A204.1 (cell line): ENCODE measurements around the gene RFC1.
A peak's percentile ranks its signal among the peaks of the same experiment; 100 is the strongest.
"Not testable (repeated sequence)": the region's sequence is repeated elsewhere in the genome, so short reads cannot be mapped to it uniquely, and the experiment has no call there.

ENCODE experiments used
- FAIRE-seq: peaks from 2 replicates; lab custom pipeline; 2012; peaks lifted over from hg19 to GRCh38; lab: Jason Lieb, UNC

Gene RFC1

DNA sequence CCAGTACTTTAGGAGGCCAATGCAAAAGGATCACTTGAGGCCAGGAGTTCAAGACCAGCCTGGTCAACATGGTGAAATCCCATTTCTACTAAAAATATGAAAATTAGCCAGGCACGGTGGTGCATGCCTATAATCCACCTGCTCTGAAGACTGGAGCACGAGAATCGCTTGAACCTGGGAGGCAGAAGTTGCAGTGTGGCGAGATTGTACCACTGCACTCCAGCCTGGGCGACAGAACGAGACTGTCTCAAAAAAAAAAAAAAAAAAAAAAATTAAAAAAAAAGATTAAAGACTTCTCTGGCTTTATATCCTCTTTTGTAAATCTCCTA, 13.0 kb downstream of the RFC1 start:
- FAIRE-seq: not testable (repeated sequence)

DNA sequence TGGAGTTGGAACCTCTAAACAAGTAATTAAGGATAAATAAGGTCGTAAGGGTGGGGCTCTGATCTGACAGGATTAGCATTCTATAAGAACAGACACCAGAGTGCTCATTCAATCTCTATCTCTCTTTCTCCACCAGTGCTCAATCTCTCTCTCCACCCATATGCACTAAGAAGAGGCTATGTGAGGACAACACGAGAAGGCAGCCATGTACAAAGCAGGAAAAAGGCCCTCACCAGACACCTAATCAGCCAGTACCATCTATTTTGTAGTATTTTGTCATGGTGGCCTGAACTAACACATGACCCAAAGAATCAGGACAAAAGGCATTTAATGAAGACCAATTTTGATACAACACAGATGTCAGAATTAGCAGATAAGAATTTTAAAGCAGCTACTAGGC, 16.8 kb downstream of the RFC1 start:
- FAIRE-seq: no peak

DNA sequence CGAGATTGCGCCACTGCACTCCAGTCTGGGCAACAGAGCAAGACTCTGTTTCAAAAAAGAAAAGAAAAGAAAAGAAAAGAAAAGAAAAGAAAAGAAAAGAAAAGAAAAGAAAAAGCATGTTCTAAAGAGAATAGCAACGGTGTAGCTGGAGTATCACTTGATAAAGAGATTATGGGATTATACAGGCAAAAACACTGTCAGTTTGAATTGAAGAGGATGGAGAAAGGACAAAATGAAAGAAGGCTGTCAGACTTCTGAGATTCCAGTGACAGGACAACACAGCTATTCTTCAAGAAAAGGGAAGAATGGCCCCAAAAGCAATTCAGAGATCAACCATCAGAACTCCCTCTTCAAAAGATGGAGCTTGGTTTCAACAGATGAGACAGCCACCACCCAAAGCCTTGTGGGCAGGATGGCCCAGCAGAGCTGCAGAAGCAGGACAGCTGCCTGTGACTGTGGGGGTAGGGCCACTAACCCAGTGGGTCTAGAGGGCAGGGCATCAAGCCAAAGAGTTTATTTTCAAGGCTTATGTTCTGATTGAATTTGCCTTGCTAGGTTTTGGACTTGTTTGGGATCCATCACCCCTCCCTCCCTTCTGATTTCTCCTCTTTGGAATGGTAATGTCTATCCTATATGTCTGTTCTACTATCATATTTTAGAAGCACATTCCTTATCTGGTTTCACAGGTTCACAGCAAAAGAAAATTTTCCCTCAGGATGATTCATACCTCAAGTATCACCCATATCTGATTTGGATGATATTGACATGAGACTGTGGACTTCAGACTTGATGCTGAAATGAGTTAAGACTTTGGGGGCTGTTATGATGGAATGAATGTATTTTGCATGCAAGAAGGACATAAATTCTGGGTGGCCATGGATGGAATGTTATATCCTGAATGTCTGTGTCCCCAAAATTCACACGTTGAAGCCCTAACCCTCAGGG, 17.5 kb downstream of the RFC1 start:
- no peak for FAIRE-seq

GRCh38 chr4:39346856-39347519, 19.2 kb downstream of the RFC1 start:
- no peak for FAIRE-seq

DNA sequence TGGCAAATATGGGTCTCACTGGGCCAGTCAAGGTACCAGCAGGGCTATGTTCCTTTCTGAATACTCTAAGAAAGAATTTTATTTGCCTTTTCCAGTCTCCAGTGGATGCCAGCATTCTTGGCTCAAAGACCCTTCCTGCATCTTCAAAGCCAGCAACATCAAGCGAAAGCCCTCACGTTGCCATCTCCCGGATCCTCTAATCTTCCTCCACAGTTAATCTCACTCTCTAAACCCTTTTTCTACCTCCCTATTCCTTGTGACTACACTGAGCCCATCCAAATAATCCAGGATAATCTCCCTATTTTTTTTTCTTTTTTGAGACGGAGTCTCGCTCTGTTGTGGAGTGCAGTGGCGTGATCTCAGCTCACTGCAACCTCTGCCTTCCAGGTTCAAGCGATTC, 23.4 kb downstream of the RFC1 start:
- no peak for FAIRE-seq

GRCh38 chr4:39341075-39341725, 25.0 kb downstream of the RFC1 start:
- FAIRE-seq: no peak

DNA sequence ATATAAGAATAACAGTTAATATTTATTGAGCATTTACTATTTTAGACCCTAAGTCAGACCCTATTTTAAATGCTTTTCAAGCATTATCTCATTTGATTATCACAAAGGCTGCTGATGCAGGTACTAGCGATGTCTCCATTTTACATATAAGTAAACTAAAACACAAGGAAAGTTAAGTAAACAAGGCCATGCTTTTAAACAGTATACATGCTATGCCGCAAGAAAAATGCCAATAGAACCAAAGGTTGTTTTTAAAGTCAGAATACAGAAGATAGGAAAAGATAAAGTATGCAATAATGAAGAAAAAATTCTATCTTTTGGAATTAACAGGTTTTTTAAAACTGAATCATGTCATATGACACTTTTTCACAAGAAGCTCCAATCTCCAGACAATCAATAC, 26.2 kb downstream of the RFC1 start:
- no peak for FAIRE-seq

- FAIRE-seq: no peak
Observed at GRCh38 chr4:39337841-39338240, 28.3 kb downstream of the RFC1 start.

- FAIRE-seq: no peak
Observed at GRCh38 chr4:39335566-39335965, 30.6 kb downstream of the RFC1 start.

- no peak for FAIRE-seq
Observed at GRCh38 chr4:39331191-39331590, 35.0 kb downstream of the RFC1 start.

- no peak for FAIRE-seq
Observed at GRCh38 chr4:39330353-39330752, 35.8 kb downstream of the RFC1 start.

- FAIRE-seq: no peak
Observed at GRCh38 chr4:39326468-39326977, 39.6 kb downstream of the RFC1 start.

GRCh38 chr4:39324897-39325613, 41.1 kb downstream of the RFC1 start:
- FAIRE-seq: no peak

DNA sequence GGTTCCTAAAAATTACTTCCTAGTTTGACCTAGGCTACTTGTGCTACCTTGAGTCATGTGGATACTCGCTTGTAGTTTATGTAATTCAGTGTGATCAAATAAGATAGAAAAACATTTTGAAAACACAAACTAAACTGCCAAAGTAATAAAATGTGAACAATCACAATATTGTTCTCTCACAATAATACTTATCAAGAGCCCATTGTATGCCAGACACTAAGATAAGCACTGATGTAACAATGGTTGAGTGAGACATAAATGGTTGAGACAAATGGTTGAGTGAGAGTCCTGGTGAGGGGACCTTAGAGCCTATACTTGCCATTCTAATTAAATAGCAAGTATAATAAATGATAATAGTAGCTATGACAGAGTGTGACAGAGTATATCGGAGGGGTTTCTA, 41.7 kb downstream of the RFC1 start:
- FAIRE-seq: no peak

DNA sequence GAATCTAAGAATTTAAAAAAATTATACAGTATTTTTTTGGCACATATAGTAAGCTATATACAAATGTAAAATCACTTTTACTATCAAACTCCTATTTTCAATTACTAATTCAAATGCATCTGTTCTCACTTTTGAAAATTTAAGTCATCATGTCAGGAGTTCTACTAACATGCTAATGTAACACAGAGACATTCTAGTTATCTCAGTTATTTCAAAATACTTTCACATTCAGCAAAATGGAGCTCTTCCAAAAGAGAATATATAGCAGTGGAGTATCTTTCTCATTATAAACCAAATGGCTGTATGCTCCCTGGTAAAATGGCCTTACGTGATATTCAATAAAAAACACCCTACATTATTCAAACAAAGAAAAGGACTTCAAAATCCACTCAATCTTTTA, 42.3 kb downstream of the RFC1 start:
- peak; percentile 19 for FAIRE-seq

- no peak for FAIRE-seq
Observed at GRCh38 chr4:39320381-39321115, 45.6 kb downstream of the RFC1 start.

DNA sequence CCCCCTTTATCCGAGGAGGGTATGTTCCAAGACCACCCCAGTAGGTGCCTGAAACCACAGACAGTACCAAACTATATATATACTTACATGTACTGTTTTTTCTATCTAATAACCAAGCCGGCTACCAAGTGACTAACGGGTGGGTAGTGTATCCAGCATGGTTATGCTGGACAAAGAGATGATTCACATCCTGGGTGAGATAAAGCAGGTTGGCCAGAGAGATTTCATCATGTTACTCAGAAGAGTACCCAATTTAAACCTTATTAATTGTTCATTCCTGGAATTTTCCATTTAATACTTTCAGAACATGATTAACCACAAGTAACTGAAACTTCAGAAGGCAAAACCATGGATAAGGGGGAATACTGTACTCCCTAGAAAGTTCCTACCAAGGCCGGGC, 46.5 kb downstream of the RFC1 start:
- no peak for FAIRE-seq

DNA sequence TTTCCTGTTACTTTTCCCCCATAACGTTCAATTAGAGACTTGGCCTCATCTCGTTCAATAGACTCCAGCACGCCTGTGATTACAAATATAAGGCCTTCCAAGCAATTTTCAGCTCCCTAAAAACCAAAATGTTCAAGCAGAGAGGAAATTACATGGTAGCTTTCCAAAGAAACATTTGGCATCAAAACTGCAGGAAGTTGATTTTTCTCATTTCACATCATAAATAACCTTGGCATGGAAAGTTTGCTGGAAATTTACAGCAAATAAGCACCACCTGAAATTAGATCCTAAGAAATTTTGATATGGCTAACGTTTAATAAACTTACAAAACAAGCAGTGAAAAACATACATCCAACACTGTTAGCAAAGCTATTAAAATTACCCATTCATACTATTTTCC, 53.3 kb downstream of the RFC1 start:
- FAIRE-seq: no peak

DNA sequence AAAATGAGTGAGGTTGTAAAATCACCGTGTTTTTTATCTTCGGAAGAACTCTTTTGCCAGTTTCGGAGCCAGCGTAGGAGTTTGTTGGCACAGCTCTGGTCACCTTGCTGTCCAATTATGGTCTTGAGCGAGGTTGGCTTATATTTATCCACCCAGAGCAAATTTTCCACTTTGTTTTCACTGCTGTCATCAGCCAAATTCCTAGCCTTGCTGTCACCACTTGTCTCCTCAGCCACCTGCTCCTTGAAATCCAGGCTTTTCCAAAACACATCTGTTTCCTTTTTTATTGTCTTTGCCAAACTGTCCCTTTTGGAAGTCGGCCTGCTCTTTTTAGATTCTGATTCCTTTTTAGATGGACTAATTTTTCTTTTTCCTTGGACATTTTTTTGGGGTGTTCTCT, 57.6 kb downstream of the RFC1 start:
- no peak for FAIRE-seq

GRCh38 chr4:39305912-39306677, 60.1 kb downstream of the RFC1 start:
- FAIRE-seq: no peak

DNA sequence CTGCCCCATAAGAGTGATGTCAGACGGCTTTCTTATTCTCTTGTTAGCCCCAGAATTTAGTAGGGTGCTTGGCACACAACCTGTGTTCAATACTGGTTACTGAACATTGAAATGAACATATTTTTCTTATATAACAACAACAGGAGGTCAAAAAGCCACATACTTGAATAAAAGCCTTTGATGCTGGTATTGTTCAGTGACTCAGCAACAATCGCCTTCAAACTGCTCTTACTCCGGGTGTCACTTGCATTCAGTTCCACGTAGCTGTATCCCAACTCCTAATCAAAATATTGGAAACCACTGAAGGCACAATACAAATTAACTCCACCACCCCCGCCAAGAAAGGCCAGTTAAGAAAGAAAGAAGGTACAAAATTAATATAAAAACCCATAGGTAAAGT, 61.5 kb downstream of the RFC1 start:
- no peak for FAIRE-seq
